NCI-H146 treated with DMSO at 0.1 percent for 48 hours (cell line): ENCODE results near the gene MRPL51.

Source experiments
- DNase-seq: peaks from one replicate; lab custom pipeline; 2025; ENCODE audit not compliant: unreplicated experiment; lab: John Stamatoyannopoulos, UW

Gene MRPL51

DNA sequence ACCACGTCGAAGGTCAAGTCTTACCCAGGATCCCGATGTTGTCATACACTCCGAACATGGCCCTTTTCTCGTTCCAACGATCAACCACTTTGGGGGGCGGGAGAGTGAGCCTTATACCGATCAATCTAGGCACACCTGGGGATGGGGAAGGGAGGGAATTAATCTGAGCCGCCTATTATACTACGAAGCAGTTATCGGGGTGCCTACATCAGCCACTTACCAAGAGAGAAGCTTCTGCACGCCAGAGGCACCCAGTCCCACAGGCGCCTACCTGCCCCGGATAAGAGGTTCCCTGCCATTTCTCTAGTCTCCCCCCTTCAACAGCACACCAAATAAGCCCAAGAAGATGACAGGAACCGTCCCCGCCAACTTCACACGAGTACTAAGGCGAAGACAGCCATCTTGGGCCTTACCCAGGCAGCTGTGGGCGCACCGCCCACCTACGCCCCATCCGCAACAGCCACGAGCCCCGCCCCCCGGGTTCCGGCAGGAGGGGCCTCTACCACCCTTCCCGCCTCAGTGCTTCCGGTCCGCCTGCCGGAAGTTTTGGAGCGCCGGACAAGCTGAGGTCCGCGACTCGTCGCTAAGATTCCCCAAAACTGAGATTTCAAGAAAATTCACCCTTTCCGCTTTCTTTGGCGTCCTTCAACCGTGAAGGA is at the start of gene MRPL51:
Gene MRPL51, minus strand, starts transcription at position 425 of the 659 bp plus-strand sequence. Its CDS starts 126 bp downstream, at position 299.
- peak; percentile 98 for DNase-seq

DNA sequence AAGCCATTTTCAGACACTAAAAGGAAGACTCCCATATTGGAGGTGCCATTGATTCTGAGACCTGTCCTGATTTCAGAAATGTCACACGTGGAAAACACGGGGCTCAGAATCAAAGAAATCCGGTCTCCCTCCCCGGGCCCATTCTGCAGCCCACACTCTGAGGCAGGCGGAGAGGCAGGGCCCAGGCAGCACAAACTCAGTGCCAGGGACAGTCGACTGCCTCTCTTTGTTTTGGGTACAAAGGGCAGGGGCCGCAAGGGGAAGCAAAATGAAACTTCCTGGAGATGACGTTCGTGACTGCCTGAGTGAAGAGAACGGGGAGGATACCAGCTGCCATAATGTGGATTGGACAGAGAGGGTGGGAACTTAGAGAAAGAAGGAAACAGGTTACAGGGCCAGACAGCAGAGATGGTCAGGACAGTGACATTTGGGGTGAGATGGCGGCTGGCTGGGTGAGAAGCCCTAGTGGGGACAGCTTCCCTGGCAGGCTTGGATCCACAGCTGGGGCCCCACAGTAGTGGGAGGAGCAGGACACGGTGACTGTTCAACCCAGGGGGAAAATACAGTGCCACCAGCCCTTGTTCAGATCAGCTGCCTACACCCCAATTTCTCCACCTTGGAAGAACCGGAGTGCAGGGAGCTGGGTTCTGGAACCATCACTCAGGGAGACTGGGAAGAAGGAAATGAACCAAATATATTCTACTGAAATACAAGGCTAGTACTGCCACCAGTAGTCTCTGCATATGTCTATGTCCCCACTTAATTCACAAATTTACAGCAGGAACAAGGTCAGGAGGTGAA is 49.3 kb upstream of the MRPL51 start:
- DNase-seq: no peak

DNA sequence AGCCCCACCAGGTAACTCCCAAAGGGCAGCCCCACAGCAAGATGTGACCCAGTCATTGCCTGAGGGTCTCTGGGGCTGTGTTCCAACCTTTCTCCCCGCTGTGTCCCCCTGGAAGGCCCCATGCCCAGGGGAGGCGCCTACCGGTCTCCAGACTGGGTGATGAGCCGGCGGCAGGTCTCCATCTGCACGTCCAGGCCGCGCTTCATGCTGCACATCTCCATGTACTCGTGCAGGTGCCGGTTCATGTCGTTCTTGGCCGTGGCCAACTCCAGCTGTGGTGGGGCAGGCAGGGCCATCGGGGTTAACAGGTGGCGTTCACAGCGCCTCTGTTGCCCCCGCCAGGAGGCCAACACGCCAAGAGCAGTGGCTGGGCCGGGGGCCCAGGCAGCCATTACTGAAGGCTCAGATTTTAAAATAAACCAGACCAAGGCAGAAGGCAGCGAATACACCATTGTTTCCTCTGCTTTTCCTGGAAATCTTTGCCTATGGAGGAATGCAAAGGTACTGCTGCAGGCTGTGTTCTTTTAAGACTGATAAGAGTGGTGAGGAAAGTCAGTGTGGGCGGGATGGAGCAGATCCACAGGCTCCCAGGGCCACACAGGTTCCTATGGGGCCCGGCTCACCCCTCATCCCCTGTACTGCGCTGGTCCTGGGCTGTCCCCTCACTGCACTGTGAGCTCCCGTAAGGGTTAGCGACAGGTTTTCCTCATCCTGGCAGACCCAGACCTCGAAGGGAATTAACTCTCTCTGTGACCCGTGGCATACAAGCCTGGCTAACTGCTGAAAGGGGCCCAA is 48.5 kb upstream of the MRPL51 start:
- DNase-seq: no peak

DNA sequence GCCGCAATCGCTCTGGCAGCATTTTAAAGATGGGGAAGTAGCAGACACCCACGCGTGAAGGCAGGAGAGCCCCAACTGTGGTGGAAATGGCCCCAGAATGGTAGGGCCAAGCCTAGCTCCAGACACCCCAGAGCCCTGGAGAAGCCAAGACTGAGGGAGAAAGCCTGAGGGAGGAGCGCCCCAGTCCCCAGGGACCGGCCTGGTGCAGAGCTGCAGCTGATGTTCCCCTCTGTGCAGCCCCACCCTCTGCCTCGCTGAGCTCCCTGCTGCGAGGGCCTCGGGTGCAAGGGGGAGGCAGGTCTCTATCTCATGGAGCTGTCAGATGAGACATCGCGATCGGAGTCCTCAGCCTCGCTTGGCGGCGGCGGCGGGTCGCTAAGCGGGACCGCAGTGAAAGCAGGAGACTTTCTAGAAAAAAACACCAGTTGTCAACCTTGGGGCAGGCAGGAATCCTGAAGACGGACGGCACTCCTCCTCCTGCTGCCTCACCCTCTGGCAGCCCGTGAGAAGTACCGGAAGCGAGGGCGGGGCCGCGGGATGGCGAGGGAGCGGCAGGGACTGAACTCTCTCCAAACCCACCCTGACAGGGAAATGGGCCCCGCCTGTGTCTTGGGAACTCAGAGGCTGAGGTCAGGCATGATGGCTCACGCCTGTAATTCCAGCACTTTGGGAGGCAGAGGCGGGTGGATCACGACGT is 47.3 kb upstream of the MRPL51 start:
- peak; percentile 81 for DNase-seq

DNA sequence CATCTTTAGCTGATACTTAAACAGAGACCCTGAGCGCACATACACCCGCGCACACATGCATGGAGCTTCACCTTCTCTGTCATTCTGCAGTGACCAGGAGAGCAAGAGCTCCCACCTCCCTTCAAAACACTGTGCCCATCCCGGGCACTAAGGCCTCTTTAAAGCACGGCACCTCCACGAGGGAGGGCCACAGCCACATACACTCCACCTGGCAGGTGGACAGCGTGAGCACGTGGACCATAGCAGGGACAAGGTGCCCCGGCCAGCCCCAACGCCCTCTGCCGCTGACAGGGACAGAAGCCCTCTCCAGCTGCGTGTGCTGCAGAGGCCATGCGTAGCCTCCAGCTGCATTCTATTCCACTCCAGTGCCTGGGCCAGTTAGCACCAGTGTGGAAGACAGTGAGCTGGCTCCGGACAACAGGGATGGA is 46.7 kb upstream of the MRPL51 start:
- DNase-seq: no peak

DNA sequence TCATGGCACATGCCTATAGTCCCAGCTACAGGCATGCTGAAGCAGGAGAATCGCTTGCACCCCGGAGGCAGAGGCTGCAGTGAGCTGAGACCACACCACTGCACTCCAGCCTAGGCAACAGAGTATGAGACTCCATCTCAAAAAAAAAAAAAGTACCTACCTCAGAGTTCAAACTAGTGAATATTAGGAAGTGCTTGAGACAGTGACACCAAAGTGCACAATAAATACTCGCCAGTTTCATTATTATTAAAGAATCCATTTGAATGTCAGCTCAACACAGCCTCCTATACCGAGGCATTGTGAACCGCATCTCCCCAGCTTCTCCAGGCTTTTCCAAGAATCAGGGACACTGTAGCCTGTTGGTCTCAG is 46.2 kb upstream of the MRPL51 start:
- no peak for DNase-seq

DNA sequence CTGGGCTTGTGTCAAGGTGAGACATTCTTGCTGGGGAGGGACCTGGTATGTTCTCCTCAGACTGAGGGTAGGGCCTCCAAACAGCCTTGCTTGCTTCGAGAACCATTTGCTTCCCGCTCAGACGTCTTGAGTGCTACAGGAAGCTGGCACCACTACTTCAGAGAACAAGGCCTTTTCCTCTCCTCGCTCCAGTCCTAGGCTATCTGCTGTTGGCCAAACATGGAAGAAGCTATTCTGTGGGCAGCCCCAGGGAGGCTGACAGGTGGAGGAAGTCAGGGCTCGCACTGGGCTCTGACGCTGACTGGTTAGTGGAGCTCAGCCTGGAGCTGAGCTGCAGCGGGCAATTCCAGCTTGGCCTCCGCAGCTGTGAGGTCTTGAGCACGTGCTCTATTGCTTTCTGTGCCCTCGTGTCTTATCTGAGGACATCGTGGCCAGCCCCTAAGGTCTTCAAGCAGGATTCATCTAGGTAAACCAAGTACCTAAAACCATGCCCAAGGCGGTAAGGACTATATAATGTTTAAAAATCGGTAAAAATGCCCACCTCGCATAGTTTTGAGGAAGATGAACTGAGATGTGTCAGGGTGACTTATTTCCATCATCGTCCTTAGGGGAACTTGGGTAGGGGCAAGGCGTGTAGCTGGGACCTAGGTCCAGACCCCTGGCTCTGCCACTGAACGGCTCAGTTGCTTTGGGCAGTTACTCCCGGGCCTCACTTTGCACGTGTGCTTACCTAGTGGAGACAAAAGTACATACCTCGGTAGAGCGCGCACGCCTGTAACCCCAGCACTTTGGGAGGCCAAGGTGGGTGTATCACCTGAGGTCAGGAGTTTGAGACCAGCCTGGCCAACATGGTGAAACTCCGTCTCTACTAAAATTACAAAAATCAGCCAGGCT is 45.6 kb upstream of the MRPL51 start:
- no peak for DNase-seq

DNA sequence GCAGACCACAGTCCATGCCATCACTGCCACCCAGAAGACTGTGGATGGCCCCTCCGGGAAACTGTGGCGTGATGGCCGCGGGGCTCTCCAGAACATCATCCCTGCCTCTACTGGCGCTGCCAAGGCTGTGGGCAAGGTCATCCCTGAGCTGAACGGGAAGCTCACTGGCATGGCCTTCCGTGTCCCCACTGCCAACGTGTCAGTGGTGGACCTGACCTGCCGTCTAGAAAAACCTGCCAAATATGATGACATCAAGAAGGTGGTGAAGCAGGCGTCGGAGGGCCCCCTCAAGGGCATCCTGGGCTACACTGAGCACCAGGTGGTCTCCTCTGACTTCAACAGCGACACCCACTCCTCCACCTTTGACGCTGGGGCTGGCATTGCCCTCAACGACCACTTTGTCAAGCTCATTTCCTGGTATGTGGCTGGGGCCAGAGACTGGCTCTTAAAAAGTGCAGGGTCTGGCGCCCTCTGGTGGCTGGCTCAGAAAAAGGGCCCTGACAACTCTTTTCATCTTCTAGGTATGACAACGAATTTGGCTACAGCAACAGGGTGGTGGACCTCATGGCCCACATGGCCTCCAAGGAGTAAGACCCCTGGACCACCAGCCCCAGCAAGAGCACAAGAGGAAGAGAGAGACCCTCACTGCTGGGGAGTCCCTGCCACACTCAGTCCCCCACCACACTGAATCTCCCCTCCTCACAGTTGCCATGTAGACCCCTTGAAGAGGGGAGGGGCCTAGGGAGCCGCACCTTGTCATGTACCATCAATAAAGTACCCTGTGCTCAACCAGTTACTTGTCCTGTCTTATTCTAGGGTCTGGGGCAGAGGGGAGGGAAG is 44.7 kb upstream of the MRPL51 start:
- DNase-seq: peak; percentile 81

DNA sequence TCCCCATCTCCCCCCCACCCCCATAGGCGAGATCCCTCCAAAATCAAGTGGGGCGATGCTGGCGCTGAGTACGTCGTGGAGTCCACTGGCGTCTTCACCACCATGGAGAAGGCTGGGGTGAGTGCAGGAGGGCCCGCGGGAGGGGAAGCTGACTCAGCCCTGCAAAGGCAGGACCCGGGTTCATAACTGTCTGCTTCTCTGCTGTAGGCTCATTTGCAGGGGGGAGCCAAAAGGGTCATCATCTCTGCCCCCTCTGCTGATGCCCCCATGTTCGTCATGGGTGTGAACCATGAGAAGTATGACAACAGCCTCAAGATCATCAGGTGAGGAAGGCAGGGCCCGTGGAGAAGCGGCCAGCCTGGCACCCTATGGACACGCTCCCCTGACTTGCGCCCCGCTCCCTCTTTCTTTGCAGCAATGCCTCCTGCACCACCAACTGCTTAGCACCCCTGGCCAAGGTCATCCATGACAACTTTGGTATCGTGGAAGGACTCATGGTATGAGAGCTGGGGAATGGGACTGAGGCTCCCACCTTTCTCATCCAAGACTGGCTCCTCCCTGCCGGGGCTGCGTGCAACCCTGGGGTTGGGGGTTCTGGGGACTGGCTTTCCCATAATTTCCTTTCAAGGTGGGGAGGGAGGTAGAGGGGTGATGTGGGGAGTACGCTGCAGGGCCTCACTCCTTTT is 44.0 kb upstream of the MRPL51 start:
- DNase-seq: no peak

DNA sequence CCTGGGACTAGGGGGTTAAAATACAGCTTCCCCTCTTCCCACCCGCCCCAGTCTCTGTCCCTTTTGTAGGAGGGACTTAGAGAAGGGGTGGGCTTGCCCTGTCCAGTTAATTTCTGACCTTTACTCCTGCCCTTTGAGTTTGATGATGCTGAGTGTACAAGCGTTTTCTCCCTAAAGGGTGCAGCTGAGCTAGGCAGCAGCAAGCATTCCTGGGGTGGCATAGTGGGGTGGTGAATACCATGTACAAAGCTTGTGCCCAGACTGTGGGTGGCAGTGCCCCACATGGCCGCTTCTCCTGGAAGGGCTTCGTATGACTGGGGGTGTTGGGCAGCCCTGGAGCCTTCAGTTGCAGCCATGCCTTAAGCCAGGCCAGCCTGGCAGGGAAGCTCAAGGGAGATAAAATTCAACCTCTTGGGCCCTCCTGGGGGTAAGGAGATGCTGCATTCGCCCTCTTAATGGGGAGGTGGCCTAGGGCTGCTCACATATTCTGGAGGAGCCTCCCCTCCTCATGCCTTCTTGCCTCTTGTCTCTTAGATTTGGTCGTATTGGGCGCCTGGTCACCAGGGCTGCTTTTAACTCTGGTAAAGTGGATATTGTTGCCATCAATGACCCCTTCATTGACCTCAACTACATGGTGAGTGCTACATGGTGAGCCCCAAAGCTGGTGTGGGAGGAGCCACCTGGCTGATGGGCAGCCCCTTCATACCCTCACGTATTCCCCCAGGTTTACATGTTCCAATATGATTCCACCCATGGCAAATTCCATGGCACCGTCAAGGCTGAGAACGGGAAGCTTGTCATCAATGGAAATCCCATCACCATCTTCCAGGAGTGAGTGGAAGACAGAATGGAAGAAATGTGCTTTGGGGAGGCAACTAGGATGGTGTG is 43.1 kb upstream of the MRPL51 start:
- DNase-seq: no peak

DNA sequence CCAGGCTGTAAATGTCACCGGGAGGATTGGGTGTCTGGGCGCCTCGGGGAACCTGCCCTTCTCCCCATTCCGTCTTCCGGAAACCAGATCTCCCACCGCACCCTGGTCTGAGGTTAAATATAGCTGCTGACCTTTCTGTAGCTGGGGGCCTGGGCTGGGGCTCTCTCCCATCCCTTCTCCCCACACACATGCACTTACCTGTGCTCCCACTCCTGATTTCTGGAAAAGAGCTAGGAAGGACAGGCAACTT is 42.6 kb upstream of the MRPL51 start:
- no peak for DNase-seq

DNA sequence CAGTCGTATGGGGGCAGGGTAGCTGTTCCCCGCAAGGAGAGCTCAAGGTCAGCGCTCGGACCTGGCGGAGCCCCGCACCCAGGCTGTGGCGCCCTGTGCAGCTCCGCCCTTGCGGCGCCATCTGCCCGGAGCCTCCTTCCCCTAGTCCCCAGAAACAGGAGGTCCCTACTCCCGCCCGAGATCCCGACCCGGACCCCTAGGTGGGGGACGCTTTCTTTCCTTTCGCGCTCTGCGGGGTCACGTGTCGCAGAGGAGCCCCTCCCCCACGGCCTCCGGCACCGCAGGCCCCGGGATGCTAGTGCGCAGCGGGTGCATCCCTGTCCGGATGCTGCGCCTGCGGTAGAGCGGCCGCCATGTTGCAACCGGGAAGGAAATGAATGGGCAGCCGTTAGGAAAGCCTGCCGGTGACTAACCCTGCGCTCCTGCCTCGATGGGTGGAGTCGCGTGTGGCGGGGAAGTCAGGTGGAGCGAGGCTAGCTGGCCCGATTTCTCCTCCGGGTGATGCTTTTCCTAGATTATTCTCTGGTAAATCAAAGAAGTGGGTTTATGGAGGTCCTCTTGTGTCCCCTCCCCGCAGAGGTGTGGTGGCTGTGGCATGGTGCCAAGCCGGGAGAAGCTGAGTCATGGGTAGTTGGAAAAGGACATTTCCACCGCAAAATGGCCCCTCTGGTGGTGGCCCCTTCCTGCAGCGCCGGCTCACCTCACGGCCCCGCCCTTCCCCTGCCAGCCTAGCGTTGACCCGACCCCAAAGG is 42.1 kb upstream of the MRPL51 start:
- DNase-seq: peak; percentile 72

DNA sequence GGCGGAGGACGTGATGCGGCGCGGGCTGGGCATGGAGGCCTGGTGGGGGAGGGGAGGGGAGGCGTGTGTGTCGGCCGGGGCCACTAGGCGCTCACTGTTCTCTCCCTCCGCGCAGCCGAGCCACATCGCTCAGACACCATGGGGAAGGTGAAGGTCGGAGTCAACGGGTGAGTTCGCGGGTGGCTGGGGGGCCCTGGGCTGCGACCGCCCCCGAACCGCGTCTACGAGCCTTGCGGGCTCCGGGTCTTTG is 41.6 kb upstream of the MRPL51 start:
- no peak for DNase-seq

DNA sequence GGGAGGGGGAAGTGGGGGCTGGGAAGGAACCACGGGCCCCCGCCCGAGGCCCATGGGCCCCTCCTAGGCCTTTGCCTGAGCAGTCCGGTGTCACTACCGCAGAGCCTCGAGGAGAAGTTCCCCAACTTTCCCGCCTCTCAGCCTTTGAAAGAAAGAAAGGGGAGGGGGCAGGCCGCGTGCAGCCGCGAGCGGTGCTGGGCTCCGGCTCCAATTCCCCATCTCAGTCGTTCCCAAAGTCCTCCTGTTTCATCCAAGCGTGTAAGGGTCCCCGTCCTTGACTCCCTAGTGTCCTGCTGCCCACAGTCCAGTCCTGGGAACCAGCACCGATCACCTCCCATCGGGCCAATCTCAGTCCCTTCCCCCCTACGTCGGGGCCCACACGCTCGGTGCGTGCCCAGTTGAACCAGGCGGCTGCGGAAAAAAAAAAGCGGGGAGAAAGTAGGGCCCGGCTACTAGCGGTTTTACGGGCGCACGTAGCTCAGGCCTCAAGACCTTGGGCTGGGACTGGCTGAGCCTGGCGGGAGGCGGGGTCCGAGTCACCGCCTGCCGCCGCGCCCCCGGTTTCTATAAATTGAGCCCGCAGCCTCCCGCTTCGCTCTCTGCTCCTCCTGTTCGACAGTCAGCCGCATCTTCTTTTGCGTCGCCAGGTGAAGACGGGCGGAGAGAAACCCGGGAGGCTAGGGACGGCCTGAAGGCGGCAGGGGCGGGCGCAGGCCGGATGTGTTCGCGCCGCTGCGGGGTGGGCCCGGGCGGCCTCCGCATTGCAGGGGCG is 41.0 kb upstream of the MRPL51 start, which contains the start of gene GAPDH:
Gene GAPDH, plus strand, starts transcription at position 595 of the 772 bp plus-strand sequence. CDS start 316 bp downstream, outside the sequence.
- peak; percentile 99 for DNase-seq

DNA sequence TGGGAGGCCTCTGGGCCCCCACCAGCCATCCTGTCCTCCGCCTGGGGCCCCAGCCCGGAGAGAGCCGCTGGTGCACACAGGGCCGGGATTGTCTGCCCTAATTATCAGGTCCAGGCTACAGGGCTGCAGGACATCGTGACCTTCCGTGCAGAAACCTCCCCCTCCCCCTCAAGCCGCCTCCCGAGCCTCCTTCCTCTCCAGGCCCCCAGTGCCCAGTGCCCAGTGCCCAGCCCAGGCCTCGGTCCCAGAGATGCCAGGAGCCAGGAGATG is 40.5 kb upstream of the MRPL51 start:
- no peak for DNase-seq

DNA sequence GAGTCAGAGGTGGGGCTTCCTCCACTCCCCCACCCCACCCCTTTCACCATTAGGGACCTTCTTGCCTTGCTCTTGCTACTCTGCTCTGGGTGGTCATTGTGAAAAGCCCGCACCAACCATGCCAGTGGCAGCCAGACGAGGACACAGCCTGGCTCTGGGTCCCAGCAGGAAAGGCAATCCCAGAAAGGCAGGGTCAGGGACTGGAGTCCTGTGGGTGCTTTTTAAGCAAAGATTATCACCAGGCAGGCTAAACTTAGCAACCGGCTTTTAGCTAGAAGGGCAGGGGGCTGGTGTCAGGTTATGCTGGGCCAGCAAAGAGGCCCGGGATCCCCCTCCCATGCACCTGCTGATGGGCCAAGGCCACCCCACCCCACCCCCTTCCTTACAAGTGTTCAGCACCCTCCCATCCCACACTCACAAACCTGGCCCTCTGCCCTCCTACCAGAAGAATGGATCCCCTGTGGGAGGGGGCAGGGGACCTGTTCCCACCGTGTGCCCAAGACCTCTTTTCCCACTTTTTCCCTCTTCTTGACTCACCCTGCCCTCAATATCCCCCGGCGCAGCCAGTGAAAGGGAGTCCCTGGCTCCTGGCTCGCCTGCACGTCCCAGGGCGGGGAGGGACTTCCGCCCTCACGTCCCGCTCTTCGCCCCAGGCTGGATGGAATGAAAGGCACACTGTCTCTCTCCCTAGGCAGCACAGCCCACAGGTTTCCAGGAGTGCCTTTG is 40.0 kb upstream of the MRPL51 start:
- DNase-seq: peak; percentile 83
